HG03575 (cell line): ENCODE measurements around the gene KIAA1755.

ENCODE experiments used
- ATAC-seq: cut with Tn5 transposase; IDR thresholded peaks from one replicate; pipeline ENCODE4 v1.9.1; 2021; ENCODE audit not compliant: unreplicated experiment, insufficient number of reproducible peaks, low FRiP score; ENCODE audit errors: extremely low read depth

KIAA1755 gene, protein sequence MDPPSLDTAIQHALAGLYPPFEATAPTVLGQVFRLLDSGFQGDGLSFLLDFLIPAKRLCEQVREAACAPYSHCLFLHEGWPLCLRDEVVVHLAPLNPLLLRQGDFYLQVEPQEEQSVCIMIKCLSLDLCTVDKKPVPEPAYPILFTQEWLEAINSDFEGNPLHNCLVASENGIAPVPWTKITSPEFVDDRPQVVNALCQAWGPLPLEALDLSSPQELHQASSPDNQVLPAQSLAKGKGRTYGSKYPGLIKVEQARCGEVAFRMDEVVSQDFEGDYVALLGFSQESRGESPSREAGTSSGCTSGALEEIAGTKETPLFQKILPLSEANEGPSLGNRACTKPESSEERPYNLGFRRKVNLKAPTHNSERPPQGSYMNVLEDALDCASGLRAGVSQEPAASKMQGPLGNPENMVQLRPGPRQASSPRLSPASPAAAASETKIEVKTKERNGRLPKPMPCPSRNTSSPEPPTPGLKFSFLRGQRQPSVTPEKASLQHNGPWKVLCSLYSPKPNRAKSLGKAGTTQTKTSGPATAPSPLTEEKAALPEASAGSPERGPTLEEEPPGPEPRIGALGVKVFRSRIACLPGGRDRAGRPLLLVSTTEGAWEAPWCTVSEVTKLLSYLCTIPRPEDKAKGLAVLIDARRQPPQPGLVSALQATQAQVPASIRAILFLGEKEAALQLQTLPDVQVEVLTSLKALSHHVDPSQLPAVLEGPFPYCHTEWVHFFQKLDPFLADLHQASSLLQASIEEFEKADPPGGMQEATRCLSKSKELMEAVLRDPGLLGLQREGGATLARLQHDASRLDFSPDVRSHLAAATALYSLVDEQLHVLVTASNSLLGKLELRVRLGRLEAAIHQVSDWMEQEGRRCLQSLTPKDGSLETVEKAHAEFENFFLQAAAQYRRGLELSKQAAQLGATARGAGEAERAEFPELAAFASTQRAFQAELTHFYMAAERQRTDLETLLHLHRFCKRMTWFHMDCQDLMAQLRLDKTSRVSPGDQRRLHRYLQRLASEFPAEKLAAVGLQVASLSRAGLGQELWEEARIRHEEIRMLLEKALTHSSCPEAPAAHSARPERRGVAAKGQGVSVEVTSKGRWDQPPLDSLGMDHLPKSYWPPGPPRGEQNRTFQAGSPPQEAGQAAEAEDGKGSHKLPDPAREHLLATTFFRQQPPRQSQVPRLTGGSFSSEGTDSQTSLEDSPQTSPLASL

DNA sequence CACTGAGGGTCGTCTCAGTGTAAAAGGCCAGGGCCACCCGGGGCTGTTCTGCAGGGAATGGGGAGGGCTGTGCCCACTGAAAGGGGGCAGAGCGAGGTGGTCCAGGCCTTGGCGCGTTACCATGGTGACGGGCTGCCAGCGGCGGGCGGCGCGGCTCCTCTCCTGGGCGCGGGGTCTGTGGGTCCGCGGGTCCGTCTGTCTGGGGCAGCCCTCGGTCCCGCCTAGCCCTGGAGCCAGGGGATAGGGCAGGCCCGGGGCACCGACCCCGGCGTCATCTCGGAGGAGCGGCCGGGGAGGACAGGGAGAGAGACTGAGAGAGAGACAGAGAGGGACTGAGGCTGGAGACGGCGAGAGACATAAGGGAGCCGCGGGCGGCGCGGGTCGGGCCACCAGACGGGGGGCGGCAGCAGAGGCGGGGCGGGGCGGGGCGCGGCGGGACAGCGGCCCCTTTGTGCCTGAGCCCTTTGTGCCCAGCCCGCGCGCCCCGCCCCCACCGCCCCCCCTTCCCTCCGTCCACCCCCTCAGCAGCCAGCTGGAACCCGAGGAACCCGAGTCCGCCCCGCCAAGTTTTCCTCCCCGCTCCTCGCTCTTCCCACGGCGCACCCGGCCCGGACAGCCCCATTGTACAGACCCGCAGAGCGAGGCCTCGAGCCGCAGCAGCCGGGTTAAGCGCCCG, at the start of gene KIAA1755:
Gene KIAA1755 (minus strand): TSS at position 358 of the 676 bp plus-strand sequence. CDS start 235 bp downstream, at position 123.
- ATAC-seq: no peak

DNA sequence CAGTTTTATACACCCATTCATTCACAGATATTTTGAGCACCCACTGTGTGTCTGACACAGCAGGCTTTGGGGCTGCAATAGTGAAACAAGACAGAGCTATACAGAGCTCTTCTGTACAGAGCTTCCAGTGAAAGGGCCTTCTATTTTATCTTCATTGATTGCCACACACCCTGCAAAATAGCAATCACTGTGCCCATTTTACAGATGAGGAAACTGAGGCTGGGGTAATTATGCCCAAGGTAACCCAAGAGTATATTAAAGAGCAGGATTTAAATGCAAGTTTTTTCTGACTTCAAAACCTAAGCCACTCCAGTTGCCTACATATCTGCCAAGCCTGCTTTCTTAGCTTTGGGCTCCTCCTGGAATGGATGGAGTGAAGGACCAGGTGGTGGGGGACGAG, 47.9 kb upstream of the KIAA1755 start:
- no peak for ATAC-seq

DNA sequence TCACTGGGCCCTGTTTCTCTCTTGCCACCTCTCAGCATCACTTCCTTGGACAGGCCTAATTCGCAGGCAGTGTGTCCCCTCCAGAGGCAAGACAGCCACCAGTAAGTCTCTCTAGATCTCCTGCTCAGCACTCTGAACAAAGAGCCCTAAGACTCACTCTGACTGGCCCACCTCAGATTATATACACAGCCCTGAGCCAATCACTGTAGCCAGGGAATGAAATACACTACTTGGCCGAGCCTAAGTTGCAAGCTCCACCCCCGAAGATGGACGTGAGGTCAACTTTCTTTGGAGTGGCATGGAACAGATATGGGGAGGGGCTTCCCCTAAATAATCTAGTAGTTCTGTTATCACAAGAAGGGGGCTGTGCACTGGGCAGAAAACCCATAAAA, 47.5 kb upstream of the KIAA1755 start:
- no peak for ATAC-seq

DNA sequence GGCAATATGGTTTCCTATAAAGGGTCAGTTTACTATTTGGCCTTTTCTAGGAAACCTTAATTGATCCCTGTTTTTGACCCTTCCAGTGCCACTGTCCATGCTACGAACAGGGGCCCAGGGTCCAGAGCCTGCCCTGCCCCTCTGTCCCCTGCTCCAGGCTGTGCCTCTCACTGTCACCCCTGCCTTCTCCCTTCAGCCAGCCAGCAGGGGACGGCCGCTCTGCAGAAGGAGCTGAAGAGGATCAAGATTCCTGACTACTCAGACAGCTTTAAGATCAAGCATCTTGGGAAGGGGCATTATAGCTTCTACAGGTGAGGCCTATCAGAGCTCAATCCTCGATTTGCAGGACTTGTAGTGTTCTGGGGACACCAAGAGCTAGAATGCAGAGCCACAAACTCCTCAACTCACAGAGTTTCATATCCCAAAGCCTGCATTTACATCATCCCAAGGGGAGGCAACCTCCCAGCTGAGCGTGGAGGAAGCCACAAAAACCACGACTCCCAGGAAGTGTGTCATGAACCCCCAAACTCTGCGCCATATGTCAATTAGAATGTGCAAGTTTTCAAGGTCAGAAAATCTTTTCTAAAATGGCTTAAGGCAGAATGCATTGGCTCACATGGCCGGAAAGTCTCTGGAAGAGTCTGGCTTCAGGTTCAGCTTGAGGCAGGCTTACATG, 47.0 kb upstream of the KIAA1755 start:
- no peak for ATAC-seq

DNA sequence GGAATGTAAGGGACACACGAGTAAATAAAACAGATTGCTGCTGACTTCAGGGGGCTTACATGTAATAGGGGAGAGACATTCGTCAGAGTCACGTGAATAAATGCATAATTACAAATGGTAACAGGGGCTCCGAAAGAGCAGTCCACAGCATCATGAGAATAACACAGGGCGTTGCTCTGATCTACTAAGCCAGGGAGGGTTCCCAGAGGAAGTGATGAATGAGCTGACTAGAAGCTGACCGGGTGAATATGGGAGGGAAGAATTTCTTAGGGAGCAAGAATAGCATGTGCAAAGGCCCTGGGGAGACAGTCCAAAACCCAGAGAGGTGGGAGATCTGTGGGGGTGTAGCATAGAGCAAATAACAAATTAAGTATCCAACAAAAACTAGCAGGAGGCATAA, 45.8 kb upstream of the KIAA1755 start:
- ATAC-seq: no peak

DNA sequence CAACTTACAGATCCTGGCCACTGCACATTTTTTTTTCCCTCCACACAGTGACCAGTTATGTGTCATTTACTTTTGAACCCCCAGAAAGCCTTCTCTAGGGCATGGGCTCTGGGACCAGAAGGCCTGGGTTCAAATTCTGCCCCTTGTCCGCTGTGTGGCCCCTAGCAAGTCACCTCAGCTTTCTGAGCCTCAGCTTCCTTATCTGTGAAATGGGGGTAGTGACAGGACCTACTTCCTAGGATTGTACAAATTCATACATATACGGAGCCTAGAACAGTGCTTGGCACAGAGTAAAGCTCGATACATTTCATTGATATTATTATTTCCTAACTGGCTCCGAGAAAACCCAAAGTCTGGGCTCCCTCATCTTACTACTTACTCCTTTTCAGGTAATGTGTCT, 45.0 kb upstream of the KIAA1755 start:
- no peak for ATAC-seq

DNA sequence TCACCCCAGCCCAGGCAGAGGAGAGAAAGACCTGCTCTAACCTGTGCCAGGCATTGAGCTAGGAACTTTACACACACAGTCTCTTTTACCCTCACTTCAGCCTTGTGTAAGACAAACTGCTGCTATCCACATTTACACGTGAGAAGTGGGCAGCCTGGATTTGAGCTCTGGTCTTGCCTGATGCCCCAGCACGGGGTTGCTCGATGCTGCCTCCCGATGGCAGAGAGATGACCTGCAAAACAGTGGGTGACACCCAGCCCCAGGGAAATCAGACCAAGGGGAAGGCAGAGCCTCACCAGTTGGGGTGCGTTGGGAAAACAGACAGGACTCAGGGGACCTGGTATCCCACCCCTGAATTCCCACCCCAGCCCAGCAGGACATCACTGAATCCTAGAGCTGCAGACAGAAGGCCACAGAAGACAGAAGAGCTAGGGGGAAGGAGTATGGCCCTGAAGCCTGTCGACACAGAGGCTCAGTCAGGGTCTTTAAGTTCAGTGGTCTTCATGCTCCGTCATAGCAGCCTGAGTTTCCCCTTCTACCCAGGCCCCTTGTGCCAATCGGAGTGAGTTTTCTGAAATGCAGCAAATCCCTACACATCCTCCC, 44.4 kb upstream of the KIAA1755 start:
- ATAC-seq: no peak

DNA sequence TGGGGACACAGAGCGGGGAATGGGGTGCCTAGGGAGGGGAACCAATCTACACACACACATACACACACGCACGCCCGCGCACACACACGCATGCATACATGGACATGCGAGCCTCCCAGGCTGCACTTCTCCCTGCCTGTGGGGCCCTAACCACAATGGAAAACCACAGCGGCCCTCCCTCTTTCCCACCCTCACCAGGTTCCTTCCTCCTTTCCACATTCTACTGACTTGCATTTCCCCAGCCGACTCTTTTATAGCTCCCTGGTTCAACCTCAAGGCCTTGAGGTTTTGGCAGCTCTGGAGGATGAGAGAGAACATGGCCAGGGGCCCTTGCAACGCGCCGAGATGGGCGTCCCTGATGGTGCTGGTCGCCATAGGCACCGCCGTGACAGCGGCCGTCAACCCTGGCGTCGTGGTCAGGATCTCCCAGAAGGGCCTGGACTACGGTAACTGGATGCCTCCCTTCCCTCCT, 43.4 kb upstream of the KIAA1755 start, which contains the start of gene BPI:
Gene BPI (plus strand): TSS at position 249 of the 472 bp plus-strand sequence. CDS start 68 bp downstream, at position 317.
- ATAC-seq: no peak

DNA sequence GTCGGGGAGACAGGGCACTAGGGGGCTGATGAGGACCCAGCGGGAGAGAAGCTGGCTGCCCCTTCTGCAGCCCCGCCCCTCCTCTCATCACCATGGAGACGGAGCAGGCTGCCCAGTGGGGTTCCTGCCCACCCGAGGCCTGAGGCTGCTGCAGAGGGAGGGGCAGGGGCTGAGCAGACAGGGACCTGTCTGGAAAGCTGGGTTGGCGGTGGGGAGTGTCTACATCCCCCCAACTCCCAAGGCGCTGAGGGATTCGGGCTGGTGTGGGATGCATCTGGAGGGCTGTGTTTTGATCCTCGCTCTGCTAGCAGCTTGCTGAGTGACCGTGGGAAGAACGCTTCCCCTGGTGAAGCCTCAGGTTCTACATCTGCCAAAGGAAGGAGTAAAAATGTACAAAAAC, 42.3 kb upstream of the KIAA1755 start:
- no peak for ATAC-seq

DNA sequence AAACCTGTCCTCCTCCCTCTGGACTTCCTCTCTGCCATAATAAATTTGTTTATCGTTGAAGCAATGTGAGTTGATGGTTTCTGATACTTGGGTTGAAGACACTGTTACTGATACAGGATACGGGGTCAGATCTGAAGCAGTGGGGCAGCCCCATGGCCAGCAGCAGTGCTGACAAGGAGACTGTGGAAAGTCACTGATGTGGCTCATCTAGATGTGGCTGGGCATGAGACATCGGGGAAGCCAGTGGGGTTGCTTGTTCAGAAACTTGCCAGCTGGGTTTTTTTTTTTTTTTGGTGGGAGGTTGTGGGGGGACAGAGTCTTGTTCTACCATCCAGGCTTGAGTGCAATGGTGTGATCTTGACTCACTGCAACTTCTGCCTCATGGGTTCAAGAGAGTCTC, 40.8 kb upstream of the KIAA1755 start:
- no peak for ATAC-seq

DNA sequence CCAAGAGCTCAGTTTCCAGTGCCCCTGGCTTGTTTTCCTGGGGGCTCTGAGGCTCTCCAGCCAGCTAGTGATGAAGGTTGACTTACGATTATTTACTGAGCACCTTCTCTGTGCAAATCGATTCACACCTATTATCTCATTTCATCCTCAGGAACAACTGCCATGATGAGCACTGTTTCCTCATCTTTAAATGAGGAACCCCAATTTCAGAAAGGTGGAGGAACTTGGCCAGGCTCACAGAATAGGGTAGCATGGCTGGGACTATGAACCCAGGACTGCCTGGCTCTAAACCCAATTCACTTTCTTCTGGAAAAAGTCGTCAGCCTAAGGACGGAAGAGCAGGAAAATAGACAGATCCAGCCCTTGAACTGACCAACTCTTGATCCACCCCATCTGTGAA, 39.9 kb upstream of the KIAA1755 start:
- no peak for ATAC-seq

DNA sequence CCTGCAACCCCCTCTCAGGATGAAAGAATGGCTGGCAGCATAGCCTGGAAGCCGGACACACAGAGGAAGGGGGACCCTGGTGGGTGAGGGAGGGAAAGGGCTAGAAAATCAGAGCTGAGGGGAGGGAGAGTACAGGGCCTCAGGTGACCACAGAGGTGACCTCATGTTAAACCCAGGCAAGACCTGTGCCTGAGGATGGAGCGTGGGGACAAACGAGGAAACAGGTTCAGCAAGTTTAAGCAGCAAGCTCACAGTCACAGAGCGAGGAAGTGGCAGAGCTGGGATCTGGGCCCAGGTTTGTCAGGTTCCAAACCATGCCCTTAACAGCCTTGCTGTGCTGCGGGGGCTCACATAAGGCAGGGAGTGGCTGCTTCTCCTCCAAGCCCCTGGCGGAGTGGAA, 39.4 kb upstream of the KIAA1755 start:
- ATAC-seq: no peak

DNA sequence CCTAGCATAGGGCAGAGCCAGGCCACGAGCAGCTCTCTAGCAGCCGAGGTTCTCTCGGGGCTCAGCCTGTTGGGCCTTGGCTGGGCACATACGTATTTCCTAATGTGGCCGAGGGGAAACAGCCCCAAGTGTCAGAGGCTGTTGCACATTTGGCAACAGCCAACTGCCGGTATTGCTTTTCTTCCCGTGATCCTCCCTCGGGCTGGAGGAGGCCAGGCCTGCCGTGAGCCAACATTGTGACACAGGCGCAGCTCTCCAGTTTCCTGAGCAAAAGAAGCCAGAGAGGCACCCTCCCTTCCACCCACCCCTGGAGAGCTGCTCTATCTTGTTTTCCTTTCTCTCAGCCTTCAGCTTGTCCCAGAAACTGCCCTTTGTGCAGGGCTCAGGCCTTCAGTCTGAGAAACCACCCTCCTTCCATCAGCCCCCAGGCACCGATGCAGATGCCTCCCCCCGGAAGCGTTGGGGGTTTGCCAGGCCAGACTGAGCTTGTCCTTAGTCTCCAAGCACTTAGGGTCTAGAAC, 38.3 kb upstream of the KIAA1755 start:
- no peak for ATAC-seq

DNA sequence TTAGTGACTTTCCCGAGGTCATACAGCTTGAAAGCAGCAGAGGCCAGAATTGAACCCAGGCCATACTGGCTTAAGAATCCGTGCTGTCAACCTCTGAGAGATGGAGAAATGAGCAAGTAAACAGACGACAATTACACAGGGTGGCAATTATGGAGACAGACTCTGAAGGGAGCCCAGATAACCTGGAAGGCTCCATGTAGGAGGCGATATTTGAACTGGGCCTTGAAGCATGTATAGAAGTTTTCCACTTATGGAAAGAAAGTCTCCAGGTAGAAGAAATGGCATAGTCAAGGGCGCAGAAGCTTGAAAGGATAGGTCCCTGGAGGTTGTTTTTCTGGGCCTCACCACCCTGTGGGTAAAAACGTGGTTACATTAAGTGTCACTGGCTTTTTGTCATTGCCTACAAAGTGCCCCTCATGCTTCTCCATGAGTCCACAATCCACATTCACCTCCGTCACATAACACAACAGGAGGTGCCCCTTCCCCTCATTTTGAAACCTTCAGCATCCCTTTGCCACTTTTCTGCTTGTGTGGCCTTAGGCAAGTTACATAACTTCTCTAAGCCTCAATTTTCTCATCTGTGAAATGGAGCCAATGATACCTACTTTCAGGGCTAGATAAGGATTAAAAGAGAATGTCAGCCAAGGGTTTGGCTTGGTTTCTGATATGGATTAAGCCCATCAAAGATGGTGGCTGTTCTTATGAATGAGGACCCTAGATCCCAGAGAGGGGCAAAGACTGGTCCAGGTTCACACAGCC, 37.6 kb upstream of the KIAA1755 start:
- no peak for ATAC-seq

DNA sequence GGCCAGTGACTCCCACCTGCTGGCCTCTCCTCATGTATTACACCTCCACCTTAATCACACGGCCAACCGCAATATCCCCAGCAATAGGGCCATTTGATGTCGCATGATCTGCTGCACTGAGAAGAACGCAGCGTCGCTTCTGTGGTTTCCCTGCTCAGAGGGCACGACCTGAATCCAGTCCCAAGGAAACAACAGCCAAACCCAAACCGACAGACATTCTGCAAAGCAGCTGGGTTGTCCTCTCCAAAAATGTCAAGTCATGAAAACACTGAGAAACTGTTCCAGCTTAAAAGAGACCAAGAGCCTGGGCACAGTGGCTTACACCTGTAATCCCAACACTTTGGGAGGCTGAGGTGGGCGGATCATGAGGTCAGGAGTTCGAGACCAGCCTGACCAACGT, 35.9 kb upstream of the KIAA1755 start:
- no peak for ATAC-seq

DNA sequence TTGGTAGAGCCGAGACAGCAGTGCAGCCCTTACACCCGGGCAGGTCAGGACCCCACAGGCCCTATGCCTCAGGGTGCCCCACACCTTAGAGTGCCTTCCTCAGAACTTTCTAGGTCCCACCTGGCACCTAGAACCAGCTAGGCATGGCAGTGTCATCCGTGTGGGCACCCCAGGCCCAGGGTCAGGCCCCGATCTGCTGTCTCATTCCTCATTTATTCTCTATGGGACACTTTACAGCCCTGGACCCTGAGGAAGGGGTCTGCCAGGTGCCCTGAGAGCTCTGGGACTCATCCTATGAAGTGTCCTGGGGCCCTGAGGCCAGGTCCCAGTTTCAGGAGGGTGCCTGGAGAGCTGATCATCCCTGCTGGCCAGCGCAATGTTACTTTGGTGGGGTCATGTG, 35.3 kb upstream of the KIAA1755 start:
- ATAC-seq: no peak

DNA sequence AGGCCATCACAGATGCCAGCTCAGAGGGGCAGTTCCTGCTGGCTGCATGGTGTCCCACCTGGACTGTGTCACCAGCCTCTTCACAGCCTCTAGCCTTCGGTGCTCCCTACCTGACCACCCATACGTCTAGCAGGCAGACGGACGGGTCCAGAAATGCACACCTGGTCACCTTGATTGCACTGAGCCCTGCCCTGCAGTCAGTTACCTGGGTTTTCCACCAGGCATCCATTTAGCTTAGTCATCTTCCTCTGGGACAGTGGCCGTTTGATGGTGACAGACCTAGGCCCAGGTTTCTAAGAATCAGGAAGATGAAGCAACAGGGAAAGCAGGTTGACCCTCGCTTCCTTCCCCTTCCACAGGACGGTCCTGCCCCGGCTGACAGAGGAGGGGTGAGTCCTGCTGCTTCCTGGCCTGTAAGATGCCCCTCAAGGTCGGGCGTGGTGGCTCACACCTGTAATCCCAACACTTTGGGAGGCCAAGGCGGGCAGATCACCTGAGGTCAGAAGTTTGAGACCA, 33.6 kb upstream of the KIAA1755 start:
- ATAC-seq: no peak
